ENCODE results near the gene CDC14C. TPM values are rescaled to one million over a fixed set of nuclear protein-coding genes. Genes with fewer than 3 reads are reported as not detected.

CDC14C gene
- total and polyA plus RNA-seq, 2 donors (not counting 3 experiments of a cell fraction or from before 2014, with no cell fraction given): not detected

DNA sequence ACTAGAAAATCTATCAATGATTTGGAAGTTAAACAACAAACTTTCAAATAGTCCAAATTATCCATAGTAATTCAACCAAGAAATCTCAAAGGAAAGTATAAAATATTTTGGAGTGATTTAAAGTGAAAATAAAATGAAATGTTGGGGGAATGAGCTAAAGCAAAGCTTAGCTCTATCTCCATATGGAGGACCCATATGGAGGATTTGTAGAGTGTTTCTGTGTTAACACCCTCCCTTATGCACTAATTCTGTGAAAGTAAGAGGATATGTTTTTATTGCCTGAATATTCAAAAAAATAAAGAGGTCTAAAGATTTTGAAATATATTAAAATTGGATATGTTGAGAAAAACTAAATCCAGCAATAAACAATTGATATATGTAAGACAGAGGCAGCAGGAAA lies 31.6 kb downstream of the CDC14C start:
- no peak overlapping the region for H3K27ac ChIP-seq (ENCODE audit: insufficient read depth, low read depth, low read length)
- H3K27me3 ChIP-seq (ENCODE audit: control insufficient read depth in 2 of 2, insufficient read depth in 2 of 2, low read length in 2 of 2): no peaks in the 10 kb centered on the region
- ChIA-PET POLR2A (no interaction called here), CTCF (no interaction called here)
- no peak overlapping the region for H3K4me2 ChIP-seq (ENCODE audit: insufficient read depth, low read length)
- no peaks in the 10 kb centered on the region for H3K9me1 ChIP-seq (replicated peaks; ENCODE audit: control insufficient read depth, extremely low read depth, insufficient read depth, low read length)
- TF ChIP-seq, protein P1, sequence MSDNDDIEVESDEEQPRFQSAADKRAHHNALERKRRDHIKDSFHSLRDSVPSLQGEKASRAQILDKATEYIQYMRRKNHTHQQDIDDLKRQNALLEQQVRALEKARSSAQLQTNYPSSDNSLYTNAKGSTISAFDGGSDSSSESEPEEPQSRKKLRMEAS (IDR thresholded peaks at IDR 0.05; ENCODE audit: insufficient read depth, insufficient read length): no peak
- TF ChIP-seq POLR2AphosphoS5 (IDR thresholded peaks at IDR 0.05; ENCODE audit: insufficient read depth, low read depth, low read length) (no peak), EZH2 (IDR thresholded peaks at IDR 0.05; ENCODE audit: borderline replicate concordance, low read depth, low read length, severe bottlenecking) (no peak), POLR2A (IDR thresholded peaks at IDR 0.05; ENCODE audit: low read depth, low read length) (no peak), FOS (IDR thresholded peaks at IDR 0.05; ENCODE audit: borderline replicate concordance, insufficient read depth, low read length) (no peak), MYC (IDR thresholded peaks at IDR 0.05; ENCODE audit: low read depth, low read length) (no peak), GATA2 (IDR thresholded peaks at IDR 0.05; ENCODE audit: insufficient read depth, insufficient read length, low read depth, low read length) (no peak), JUN (IDR thresholded peaks at IDR 0.05; ENCODE audit: borderline replicate concordance, insufficient read depth, insufficient read length, low read depth) (no peak)
- TF ChIP-seq, protein P2, sequence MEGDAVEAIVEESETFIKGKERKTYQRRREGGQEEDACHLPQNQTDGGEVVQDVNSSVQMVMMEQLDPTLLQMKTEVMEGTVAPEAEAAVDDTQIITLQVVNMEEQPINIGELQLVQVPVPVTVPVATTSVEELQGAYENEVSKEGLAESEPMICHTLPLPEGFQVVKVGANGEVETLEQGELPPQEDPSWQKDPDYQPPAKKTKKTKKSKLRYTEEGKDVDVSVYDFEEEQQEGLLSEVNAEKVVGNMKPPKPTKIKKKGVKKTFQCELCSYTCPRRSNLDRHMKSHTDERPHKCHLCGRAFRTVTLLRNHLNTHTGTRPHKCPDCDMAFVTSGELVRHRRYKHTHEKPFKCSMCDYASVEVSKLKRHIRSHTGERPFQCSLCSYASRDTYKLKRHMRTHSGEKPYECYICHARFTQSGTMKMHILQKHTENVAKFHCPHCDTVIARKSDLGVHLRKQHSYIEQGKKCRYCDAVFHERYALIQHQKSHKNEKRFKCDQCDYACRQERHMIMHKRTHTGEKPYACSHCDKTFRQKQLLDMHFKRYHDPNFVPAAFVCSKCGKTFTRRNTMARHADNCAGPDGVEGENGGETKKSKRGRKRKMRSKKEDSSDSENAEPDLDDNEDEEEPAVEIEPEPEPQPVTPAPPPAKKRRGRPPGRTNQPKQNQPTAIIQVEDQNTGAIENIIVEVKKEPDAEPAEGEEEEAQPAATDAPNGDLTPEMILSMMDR (IDR thresholded peaks at IDR 0.05; ENCODE audit: extremely low read depth in 1 of 2, insufficient read depth in 1 of 2, low read depth in 1 of 2, low read length in 2 of 2): no peak
- no peaks in the 10 kb centered on the region for H3K4me1 ChIP-seq (ENCODE audit: control insufficient read depth, extremely low read depth, insufficient read depth, low read length)
- no peaks in the 10 kb centered on the region for H3K79me2 ChIP-seq (ENCODE audit: control insufficient read depth, insufficient read depth, low read length)
- dilution Hi-C loops (cut with MboI; ENCODE audit: extremely low pct_ligation_motif_present, low sequenced_read_pairs): no loop called here
- intact Hi-C loops (cut with micrococcal nuclease): no loop called here
- no peaks in the 10 kb centered on the region for H3K36me3 ChIP-seq (ENCODE audit: control insufficient read depth in 2 of 2, extremely low read depth in 1 of 2, insufficient read depth in 2 of 2, low read length in 2 of 2)
- no peaks in the 10 kb centered on the region for H4K20me1 ChIP-seq (replicated peaks; ENCODE audit: control insufficient read depth, extremely low read depth, insufficient read depth, low read length)
- H3K9me3 ChIP-seq (replicated peaks; ENCODE audit: control insufficient read depth, insufficient read depth, low read length): peaks cover 2% of the 10 kb centered on the region
- no peak overlapping the region for H2AFZ ChIP-seq (ENCODE audit: low read depth, low read length)
- BruUV-seq (replicated peaks): no TSS peak
- DNase-seq (ENCODE audit: low read depth, low spot score) (no peak), FAIRE-seq (no peak)
- no peak overlapping the region for H3K9ac ChIP-seq (replicated peaks; ENCODE audit: extremely low read depth, insufficient read depth, low read length)
- H3K4me3 ChIP-seq (replicated peaks in 1 of 3; ENCODE audit: insufficient read depth in 1 of 3, low read depth in 1 of 3, low read length in 3 of 3): no peak overlapping the region

Measured in endothelial cell of umbilical vein (primary cell).